GM18499 (cell line): ENCODE measurements around the gene DGKQ.
"Not testable (repeated sequence)": the region's sequence is repeated elsewhere in the genome, so short reads cannot be mapped to it uniquely, and the experiment has no call there.

Experiments used
- ATAC-seq: cut with Tn5 transposase; IDR thresholded peaks from one replicate; pipeline ENCODE4 v1.9.1; 2021; ENCODE audit warnings: moderate number of reproducible peaks; ENCODE audit not compliant: insufficient read depth, unreplicated experiment

Gene DGKQ

DNA sequence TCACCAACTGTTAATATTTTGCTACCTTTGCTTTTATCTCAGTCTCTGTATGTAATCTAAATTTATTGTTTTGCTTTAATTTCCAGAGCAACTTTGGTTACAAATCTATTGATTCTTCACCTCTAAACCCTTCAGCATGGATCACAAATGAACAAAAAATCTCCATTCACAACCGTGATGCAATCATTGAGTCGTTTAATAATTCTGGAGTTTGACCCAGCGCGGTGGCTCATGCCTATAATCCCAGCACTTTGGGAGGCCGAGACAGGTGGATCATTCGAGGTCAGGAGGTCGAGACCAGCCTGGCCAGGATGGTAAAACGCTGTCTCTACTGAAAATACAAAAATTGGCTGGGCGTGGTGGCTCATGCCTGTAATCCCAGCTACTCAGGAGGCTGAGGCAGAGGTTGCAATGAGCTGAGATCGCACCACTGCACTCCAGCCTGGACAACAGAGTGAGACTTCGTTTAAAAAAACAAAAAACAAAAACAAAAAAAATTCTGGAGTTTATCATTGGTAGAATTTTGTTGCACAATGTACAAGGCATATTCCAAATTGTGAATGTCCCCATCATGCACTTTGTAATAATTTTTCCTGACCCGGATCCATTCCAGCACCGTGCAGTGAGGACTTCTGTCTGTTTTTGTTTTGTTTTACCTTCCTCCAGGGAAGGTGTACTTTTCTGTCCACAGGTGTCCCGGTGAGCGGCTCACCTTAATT, 11.1 kb upstream of the DGKQ start:
- no peak for ATAC-seq

DNA sequence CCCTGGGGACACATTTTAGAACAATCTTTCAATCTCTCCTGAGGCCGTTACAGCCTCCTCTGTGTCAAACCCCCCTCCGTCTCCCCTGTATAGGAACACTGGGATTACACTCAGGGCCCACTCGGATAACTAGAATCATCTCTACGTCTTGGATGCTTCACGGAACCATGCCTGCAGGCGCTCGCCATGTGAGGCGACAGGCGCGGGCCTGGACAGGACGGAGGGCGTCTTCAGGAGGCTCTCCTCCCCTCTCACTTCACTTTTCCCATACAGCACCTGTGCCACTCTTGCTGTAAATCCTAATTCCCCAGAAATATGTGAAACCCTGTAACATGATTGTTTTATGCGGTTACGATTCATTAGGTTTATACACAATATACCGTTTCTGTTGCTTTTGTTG, 9.4 kb upstream of the DGKQ start:
- no peak for ATAC-seq

DNA sequence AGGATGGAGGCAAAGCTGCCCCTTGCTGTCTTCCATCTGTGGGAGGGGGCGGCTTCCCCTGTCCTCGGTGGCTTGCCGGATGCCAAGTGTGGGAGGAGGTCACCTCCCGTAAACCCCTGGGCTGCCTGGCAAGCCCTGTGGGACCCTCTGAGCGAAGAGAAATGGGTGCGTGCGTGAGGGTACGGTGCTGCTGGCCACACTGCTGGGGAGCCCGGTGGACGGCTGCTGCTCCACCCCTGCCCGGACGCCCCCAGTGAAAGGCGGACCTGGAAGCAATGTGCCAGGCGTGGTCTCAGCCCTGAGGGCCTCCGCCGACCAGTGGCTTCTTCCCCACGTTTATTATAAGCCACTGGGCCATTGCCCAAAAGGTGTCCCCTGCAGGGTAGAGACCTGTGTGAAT, 8.9 kb upstream of the DGKQ start:
- no peak for ATAC-seq

DNA sequence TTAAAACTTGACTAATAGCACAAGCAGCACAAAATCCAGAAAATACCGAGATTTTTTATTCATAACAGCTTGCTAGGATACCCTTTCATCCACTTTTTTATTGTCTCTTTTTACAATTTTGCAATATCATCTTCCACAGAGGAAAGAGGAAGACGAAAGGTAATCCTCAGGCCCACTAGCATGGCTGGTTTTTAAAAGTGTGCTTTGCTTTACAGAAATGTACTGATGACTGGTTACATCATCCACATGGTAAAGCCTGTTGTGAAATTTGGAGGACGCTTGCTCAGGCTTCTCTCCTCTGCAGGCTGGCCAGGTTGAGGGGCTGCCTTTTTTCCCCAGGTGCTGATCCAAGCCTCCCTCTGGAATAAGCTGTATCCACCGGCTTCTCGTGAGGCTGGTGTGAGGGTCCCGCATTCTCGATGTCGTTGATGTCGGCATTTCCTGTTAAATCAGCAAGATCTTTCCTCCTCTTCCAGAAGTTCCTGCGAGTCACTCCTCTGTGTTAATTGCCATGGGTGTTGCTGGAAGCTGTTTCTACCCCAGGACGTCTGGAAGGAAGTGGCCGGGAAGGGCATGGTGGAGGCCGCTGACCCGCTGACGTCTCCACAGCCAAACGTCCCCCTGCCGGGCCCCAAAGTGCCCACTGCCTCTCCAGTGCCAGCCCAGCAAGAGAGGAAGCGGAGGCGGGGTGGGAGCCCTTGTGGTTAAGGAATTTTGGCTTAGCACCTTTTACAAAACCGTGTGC, 5.8 kb upstream of the DGKQ start:
- ATAC-seq, result no peak

DNA sequence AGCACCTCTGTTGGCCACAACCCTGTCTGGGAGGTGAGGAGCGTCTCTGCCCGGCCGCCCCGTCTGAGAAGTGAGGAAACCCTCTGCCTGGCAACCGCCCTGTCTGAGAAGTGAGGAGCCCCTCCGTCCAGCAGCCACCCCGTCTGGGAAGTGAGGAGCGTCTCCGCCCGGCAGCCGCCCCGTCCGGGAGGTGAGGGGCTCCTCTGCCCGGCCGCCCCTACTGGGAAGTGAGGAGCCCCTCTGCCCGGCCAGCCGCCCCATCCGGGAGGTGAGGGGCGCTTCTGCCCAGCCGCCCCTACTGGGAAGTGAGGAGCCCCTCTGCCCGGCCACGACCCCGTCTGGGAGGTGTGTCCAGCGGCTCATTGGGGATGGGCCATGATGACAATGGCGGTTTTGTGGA, 2.6 kb upstream of the DGKQ start:
- not testable (repeated sequence) for ATAC-seq

DNA sequence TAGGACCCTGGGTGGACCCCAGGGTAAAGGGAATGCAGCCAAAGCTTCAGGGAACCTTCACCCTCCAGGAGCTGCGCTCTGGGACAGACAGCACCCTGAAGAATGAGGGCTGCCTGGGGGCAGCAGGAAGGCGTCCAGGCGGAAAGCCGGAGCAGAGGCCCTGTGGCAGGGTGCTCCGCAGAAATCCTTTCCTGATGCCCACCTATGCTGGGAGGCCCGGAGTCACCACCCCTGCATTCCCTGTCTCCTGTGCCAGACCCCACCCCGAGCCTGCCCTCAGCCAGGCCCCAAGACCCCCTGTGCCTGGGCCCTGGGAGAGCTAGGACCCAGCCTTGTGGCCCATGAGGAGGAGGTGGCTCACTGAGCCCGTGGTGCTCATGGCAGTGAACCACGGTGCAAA, 1.3 kb upstream of the DGKQ start:
- no peak for ATAC-seq

DNA sequence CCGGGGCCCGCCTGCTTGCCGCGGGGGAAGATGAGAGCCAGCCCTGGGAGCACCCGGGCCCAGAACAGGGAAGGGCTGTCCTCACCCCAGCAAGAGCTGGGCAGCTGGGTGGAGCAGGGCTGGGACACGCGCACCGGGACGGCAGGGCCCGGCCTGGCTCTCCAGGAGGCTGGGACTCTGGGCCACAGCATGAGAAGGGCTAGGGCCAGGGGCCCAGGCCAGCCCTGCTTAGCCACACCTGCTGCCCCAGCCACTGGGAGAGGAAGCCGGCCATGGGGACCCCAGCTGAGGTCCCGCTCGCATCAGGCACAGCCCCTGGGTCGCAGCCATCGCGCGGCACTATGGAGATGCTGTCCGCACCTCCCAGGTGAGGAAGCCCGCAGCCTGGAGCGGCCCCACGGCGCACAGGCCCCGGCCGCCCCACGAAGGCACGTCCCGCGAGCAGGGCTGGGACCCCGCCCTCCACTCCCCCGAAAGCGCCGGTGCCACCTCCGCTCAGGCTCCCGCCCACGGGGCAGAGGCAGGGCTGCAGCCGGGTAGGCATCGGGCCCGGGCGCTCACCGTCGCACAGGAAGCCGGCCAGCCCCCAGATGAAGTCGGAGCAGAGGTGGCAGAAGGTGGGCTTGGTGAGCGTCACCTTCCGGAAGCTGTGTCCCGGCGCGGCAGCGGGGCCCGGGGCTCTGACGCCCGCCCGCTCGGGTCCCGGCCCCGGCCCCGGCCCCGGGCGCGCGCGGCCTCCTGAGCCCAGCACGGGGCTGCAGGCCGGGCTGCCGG, 531 bp downstream of the DGKQ start:
- no peak for ATAC-seq

DNA sequence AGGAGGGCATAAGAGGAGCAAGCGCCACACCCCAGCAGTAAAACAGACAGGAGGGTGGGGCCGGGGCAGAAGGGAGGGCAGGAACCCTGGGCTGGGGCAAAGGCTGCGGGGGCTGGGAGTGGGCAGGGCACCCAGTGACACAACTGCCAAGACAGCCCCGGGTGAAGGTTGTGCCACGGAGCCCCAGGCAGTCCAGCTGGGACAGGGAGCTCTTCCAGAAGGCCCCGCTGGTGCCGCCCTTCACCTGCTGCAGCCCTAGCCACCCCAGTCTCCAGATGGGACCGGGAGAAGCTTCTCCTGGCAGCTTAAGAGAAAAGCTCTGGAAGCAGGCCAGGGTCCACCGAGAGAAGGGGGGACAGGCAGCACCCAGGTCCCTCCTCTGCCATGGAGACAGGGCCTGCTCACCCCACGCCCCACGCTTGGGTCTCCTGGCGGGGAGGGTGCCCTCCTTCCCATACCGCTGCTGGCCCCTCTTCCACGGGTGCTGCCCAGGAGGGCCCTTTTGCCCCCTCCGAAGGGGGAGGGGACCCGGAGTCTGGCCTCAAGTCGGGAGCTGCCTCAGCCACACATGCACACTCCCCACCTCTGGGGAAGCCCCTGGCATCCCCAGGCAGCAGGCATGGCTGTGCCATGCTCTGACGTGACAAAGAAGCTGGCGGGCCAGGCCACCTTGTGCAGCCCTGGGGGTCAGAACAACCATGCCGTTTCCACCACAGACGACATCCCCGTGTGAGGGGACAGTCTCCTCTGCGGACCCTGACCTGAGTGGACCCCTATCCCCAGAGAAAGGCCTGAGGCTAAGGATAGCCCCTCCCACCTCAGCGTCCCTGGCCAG, 1.5 kb downstream of the DGKQ start:
- ATAC-seq, result no peak

DNA sequence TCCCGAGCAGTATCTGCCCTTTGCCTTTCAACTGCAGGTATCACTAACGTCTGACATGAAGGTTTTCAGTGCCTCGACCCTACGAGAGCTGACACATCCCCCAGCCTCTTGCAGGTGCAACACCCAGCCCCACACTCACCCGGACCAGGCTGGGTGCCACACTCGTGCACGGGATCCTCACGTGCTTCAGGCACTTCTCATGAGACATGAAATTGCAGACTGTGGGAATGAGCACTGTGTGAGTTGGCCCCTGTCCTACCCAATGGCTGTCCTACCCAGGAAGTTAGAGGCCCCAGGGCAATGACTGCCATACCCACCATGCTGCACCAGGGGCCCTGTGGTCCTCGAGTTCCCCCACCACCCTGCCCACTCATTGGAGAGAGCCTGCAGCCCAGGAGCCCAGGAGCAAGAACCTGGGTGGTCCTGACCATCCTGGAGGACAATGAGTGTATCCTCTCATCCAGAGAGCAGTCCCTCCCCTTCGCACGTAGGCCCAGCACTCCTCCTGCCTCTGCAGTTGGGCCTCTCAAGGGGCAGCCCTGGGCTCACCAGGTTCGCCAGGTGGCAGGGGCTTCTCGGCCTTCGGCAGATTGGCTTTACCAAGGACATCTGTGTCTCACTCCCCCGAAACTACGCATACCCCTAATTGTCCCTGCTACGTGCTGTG, 2.4 kb downstream of the DGKQ start:
- ATAC-seq, result no peak

DNA sequence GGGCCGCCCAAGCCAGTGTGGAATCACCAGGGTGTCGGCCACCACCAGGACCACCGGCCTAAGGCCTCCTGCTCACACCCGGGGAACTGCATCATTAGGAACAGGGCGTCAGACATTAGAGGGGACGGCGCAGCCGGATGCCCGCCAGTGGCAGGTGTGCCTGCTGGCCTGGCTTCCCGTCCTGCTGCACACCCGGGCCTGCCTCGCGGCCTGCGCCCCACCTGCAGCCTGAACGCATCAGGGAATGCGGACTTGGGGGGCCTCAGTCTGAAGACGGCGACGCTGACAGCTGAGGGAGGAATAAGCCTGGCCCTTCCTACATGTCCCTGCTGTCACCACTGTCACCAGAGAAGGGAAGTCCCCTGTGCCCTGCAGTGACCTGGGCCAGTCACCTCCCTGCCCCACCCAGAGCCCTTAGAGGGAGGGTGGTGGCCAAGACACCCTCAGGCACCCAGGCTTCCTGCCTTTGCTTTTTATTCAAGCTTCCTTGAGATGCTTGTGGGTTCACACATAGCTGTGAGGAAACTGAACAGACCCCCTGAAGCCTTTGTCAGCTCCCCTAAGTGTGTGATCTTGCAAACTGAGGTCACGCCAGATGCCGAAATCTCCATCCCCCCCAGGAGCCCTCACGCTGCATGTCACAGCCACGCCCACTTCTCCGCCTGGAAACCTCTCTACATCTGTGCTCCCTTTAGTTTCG, 3.2 kb downstream of the DGKQ start:
- ATAC-seq, result no peak

DNA sequence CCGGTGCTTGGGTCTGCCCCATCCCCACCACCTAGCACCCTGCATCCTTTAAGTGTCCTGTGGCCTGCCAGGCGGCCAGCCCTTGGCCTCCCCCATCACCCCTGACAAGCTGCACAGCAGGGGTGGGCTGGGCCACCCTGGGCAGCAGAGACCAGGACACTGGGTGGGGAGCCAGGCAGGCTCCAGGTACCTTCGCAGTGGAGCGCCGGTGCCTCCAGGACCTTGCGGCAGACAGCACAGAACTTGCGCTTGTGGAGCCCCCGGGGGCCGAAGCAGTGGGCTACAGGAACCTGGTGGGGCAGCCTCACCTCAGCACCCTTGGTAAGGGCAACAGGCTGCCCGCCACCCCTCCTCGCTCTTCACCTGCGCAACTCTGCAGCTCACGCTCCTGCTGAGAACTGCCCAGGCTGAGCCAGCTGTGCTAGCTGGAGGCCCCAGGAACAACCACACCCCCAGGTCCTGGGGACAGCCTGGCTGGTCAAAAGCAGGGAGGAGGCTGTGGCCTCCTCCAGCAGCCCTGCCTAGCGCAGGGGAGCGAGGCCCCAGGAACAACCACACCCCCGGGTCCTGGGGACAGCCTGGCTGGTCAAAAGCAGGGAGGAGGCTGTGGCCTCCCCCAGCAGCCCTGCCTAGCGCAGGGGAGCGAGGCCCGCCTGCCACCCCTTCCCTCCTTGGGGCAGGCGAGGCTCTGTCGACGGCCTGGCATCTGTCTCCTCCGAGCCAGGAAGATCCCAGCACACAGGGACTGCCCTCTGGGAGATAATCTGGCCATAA, 4.6 kb downstream of the DGKQ start:
- no peak for ATAC-seq

DNA sequence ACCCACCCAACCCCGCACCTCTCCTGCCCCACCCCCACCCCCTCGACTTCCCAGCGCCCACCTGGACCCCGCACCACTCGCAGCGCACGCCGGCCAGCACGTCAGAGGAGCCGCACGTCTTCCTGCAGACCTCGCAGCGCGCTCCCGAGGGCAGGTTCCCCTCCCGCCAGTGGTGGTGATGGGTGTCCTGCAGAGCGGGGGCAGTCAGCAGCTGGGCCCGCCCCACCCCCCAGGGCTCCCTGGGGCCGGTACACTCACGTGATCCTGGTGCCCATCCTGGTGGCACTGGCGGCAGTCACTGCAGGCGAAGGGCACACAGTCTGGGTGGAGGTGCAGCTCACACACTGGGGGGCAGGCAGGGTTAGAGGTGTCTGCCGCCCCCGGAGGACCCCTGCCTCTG, 5.1 kb downstream of the DGKQ start:
- no peak for ATAC-seq

DNA sequence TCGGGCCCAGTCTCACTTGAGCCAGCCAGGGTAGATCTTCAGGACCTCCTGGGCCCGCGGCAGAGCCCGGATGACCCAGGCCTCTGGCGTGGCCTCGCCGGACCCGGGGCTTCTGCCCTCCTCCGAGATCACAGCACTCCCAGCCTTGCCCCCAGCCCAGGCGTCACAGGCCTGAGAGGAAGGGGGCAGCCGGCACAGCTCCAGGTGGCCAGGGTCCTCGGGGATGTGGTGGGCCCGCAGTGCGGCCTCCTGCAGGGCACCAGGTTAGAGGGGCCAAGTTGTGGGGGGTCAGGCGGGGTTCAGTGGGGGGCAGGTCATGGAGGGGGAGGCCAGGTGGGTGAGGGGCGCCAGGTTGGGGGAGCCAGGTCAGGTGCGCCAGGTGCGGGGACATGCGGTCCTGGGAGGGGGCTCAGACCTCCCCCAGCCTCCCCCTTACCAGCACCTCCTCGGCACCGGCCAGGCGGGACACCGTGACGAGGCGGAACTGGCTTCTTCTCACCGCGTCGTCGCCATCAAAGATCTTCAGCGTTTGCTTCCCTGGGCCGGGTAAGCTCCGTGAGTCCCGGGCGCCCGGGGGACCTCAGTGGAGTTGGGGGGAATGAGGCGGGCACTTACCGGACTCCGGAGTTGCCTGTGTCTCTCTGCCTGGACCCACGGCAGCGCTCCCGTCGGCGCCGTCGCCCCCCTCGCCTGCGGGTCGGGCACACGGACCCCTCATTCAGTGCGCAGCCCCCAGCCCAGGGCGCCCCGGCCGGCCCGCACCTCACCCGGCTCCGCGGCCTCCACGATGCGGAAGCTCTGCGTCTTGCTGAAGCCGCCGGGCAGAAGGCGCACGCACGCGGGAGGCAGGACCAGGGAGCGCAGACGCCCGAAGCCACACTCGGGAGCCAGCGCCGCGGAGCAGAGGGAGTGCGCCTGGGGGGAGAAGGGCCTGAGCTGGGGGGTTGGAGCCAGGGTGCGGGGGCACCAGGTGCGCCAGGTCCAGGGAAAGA, 6.0 kb downstream of the DGKQ start:
- ATAC-seq, result no peak

DNA sequence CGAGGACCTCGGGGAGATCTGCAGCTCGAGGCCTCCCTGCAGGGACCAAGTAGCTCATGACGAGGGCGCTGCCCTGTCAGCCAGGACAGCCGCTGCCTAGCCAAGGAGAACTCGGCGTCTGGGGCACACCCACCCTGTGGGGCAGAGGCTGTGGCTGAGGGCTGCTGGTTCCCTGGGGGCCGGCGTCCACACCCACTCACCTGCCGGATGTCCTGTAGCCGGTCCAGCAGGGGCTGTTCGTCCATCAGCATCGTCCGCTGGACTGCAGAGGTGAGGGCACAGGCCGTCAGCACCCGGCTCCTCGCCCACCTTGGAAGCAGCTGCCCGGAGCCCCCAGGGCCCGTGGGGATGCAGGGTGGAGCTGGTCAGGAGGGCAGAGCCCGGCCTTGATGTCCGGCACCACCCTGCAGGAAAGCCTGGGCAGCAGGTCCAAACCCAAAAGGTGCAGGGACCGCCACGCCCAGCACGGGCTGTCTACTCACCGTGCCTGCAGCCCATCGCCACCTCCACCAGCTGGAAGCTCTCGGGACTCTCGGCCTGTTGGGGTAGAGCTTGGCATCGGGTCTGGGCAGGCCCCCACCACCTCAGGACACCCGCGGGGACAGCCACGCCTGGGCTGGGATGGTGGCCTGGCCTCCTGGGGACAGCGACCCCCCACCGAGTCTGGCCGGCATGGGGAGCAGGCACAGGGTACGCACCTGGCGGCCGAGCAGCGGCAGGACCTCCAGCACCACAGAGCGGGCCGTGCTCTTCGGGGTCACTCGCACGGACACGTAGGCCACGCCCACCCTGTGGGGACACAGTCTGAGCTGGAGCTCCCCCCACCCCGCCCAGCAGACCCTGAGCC, 6.9 kb downstream of the DGKQ start:
- ATAC-seq, result no peak

DNA sequence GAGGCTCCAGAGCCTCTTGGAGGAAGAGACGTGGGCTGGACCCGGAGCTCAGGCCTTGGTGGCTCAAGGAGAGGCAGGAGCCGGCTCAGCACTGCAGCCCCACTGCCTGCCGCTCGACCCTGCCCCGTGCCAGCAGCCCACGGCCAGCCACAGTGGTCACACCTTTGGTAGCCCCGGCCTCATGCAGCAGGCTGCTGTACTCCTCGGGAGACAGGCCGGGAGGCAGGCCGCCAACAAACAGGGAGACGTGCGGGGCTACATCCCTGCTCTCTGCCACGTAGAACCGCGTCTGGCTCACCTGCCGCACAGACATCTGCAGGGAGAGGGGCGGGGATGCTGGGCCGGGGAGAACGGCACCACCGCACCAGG, 7.6 kb downstream of the DGKQ start:
- ATAC-seq, result no peak

DNA sequence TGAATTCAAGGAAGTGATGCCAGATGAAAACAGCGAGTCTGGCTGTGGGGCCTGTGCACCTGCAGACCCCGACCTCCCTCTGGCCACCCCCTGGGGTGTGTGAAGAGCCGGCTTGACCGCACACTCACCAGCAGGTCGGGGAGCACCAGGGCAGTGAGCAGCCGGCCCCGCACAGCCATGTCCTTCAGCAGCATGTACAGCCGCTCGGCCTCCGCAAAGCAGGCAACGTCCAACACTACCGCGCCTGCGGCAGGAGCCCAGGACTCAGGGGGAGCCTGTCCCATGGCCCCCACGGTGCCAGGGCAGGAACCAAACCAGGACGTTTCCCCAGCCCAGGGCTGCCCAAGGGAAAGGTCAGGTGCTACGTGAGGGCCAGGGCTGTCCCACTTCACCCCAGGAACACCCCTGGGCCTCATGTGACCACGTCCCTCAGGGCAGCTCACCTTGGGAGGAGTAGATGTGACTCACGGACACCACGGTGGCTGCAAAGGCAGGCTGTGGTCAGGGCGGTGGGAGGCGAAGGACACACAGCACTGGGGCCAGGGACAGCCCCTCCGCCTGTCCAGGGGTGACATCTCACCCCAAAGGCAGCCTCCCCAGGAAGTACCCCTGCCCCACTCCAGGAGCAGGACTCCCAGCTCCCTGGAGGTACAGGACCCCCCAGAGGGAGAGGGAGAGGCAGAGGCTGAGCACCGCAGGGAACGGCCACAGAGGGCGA, 8.2 kb downstream of the DGKQ start:
- no peak for ATAC-seq
